ENCODE measurements around the gene SPDYE17.
"Not testable (repeated sequence)": the region's sequence is repeated elsewhere in the genome, so short reads cannot be mapped to it uniquely, and the experiment has no call there.

SPDYE17 gene

DNA sequence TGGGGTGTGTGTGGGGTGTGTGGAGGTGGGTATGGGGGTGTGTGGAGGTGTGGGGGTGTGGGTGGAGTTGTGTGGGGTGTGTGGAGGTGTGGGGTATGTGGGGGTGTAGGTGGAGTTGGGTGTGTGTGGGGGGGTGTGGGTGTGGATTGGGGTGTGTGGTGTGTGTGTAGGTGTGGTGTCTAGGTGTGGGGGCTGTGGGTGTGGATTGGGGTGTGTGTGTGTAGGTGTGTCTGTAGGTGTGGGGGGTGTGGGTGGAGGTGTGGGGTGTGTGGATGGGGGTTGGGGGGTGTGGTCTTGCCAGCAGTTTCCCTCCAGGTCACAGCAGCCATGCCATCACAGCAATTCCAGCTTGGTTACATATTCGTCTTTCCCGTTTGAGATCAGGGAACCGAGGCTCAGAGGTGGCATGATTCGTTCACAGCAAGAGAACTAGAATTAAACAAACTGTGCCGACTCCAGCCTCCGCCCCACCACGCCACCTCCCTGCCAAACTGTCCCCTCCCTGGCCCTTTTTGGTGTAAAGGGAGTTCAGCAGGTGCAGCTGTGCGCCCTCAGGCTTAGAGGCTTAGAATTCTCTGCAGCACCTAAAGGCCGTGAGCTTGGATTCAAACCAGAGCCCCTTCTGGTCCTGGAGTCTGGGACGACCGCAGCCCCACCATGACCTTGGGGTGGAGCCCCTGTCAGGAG is 33.3 kb downstream of the SPDYE17 start:
- in situ Hi-C loops (cut with HindIII; ENCODE audit: low sequenced_read_pairs), result not testable (repeated sequence)

DNA sequence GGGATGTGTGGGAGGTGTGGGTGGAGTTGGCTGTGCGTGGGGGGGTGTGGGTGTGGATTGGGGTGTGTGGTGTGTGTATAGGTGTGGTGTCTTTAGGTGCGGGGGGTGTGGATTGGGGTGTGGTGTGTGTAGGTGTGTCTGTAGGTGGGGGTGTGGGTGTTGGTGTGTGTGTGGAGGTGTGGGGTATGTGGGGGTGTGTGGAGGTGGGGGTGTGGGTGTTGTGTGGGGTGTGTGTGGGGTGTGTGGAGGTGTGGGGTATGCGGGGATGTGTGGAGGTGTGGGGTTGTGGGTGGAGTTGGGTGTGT is 33.9 kb downstream of the SPDYE17 start:
- in situ Hi-C loops (cut with HindIII; ENCODE audit: low sequenced_read_pairs), result no loop called here

DNA sequence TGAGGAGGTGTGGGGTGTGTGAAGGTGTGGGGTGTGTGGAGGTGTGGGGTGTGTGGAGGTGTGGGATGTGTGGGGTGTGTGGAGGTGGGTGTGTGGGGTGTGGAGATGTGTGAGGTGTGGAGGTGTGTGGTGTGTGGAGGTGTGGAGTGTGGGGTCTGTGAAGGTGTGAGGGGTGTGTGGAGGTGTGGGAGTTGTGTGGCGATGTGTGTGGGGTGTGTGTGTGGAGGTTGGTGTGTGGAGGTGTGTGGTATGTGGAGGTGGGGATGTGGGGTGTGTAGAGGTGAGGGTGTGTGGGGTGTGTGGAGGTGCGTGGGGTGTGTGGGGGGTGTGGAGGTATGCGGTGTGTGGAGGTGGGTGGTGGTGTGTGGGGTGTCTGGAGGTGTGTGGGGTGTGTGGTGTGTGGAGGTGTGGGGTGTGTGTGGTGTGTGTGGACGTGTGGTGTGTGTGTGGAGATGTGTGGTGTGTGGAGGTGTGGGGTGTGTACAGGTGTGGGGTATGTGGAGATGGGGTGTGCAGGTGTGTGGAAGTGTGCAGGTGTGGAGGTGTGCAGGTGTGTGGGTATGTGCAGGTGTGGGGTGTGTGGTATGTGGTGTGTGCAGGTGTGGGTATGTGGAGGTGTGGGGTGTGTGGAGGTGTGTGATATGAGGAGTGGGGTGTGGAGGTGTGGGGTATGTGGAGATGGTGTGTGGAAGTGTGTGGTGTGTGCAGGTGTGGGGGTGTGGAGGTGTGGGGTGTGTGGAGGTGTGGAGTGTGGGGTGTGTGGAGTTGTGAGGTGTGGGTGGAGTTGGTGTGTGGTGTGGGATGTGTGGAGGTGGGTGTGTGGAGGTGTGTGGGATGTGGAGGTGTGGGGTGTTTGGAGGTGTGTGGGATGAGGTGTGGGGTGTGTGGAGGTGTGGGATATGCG is 34.5 kb downstream of the SPDYE17 start:
- in situ Hi-C loops (cut with HindIII; ENCODE audit: low sequenced_read_pairs), result no loop called here

DNA sequence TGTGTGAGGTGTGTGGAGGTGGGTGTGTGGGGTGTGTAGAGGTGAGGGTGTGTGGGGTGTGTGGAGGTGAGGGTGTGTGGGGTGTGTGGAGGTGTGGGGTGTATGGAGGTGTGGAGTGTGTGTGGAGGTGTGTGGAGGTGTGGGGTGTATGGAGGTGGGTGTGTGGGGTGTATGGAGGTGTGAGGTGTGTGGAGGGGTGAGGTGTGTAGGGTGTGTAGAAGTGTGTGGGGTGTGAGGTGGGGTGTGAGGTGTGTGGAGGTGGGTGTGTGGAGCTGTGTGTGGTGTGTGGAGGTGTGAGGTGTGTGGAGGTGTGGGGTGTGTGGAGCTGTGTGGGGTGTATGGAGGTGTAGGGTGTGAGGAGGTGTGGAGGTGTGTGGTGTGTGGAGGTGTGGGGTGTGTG is 35.2 kb downstream of the SPDYE17 start:
- in situ Hi-C loops (cut with HindIII; ENCODE audit: low sequenced_read_pairs), result not testable (repeated sequence)

DNA sequence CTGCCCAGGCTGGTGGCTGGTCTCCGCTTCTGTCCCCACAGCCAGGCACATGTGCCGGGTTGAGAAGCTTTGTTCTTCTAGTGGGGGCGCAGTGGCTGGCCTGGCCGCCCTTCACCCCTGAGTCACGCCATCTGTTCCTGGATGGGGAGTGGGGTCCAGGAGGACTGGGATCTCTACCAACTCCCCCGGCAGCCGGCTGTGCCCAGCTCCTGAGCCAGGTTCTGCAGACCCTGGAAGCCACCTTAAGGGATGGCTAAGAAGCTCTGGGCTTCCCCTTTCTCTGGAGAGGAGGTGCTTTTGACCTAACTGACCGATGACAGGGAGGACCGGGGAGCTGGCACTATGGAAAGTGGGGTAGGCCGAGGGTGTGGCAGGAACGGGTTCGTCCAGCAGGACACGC is 37.9 kb downstream of the SPDYE17 start:
- in situ Hi-C loops (cut with HindIII; ENCODE audit: low sequenced_read_pairs), result not testable (repeated sequence)

DNA sequence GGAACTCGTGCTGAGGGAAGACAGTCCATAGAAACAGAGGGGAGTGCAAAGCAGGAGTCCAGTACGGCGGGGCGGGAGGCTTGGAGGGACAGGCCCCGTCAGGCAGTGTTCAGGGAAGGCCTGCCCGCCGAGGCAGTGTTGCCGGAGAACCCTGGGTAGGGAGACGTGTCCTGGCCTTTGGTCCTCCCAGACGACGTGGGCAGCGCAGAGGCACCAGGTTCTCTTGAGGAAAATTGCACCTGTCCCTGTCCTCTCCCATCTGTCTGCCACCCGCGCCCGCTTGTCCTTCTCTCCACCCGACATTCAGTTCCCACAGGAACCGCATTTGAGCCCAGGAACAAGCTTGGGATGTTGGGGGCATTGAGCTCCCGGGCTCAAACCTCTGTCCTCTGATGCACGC is 38.3 kb downstream of the SPDYE17 start:
- in situ Hi-C loops (cut with HindIII; ENCODE audit: low sequenced_read_pairs), result not testable (repeated sequence)

DNA sequence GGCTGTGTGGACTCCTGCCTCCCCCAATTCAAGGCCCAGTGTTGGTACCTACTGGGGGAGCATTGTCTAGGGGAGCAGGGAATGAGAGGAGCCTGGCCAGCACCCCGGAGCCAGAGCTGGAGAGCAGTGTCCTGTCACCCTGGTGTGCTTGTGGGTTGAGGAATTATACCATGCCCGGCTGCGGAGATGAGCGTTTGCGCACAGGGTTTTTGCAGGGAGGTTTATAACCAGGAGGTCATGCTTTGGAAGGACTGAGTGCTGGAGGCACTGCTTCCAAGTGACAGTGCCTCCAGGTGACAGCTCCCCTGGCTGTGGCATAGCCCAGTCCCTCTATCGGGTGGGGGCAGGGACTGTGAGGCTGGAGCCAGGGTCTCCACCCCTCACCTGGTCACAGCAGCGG is 39.3 kb downstream of the SPDYE17 start:
- in situ Hi-C loops (cut with HindIII; ENCODE audit: low sequenced_read_pairs), result not testable (repeated sequence)

DNA sequence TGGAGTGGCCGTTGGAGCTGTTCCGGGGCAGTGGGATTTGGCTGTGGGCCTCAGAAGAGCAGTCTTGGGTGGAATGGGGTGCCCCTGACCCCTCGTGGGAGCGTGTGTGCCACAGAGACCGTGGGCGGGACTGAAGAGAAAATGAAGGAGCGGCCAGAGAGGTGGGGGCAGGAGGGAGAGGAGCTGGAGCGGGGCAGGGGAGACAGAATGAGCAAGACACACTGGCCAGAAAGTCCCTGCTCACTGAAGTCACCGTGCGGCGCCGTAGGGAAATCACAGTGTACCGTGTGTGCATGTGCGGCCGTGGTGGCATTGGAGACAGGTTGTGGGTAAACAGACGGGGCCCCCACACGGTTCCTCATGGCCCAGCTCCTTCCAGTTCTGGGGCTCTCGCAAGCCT is 40.0 kb downstream of the SPDYE17 start:
- in situ Hi-C loops (cut with HindIII; ENCODE audit: low sequenced_read_pairs), result not testable (repeated sequence)

DNA sequence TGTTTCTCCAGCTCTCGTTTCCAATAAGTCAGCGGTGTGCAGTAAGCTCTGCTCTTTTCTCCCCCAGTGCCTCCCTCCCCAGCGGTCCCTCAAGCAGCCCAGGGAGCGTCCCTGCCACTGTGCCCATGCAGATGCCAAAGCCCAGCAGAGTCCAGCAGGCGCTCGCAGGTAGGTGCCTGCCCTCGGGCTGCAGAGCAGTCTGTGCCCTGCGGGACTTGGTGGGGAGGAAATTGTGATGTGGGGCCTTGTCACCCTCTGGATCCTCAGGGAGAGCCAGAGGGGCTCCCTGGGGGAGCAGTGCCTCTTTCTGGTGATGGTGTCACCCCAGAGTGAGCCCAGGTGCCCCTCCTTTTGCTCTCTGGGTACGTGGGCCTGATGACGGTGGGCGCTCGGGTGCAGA is 42.0 kb downstream of the SPDYE17 start:
- in situ Hi-C loops (cut with HindIII; ENCODE audit: low sequenced_read_pairs), result not testable (repeated sequence)

DNA sequence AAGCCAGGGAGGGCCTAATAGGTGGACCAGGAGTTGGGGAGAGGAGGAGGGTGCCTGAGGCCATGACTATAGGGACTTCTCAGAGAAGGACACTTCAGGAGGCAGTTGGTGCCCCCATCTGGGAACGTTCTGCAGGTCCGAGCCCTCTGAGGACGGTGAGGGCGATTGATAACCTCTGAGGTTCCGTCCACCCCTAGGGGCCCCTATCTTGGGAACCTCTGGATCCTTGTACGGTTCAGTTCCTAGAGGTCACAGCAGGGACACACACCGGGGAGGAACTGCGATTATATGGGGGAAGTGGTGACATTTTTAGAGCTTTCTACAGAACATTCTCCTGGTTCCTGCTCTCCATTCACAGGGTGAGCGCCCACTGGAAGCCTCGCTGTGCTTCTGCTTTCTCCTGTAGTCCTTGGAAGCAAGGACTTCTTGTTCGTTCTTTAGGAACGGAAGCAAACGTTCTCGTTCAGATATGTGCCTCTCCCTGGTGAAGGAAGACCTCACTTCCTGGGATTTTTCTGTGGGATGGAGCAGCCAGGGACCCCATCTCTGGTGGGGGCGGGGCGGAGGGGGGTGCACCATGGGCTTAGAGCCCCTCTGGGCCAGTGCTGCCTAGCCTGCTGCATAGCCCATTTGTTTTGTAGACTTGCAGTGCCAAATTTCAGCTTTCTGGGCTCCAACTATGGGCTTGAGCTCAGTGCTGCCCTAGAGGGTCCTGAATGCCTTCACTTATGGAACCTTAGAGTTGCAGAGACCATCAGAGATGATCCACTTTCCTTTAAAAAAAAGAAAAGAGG is 46.0 kb downstream of the SPDYE17 start:
- in situ Hi-C loops (cut with HindIII; ENCODE audit: low sequenced_read_pairs), result not testable (repeated sequence)

DNA sequence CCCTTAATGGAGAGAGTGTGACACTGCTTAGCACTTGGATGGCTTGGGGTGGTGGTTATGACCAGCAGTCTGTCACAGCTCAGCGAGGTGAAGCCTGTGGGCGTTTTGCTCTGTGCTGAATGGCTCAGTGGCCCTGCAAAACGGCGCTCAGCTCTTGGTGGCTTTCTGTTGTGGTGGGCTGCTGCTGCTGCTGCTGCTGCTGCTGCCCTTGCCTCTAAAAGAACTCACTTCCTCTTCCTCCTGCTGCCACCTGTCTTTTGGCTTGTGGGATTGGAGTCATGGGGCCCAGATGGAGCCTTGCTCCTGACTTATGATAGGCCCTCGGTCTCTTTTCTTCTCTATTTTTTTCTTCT is 47.4 kb downstream of the SPDYE17 start:
- in situ Hi-C loops (cut with HindIII; ENCODE audit: low sequenced_read_pairs), result not testable (repeated sequence)

DNA sequence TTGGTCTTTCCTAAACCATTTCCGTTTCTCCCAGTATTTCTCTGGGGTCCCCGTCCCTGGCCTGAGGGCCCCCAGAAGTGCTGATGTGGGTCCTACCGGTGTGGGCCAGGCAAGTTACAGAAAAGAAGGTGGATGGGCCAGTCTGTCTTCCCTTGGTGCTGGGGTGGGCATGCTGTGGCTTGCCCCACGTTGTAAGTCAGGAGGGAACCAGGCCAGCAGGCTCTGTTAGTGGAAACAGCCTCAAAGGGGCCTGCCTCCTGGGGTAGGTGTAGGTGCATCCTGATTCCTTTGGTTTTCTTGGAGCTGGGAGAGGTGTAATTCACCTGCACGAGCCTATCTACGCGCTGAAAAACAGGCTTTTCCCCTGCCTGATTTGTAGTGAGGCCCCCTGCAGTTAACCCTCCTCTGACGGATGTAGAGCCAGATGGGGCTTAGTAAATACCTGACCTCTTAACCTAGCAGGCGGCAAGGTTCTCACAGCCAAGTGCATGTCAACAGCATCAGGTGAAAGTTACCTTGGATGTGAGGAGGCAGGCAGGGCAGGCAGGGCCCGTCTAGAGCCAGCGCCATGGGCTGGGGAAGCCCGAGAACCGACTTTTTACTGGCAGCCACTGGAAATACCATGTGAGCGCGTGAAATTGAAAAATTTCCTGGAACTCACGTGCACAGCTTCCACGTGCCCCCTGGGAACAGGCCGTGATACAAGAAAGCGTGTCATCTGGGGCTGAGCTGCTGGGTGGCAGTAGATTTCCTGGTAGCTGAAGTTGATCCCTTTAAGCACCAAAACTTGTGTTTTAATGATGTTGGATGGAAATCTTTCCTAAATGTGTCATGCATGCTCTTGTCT is 48.0 kb downstream of the SPDYE17 start:
- in situ Hi-C loops (cut with HindIII; ENCODE audit: low sequenced_read_pairs), result not testable (repeated sequence)

DNA sequence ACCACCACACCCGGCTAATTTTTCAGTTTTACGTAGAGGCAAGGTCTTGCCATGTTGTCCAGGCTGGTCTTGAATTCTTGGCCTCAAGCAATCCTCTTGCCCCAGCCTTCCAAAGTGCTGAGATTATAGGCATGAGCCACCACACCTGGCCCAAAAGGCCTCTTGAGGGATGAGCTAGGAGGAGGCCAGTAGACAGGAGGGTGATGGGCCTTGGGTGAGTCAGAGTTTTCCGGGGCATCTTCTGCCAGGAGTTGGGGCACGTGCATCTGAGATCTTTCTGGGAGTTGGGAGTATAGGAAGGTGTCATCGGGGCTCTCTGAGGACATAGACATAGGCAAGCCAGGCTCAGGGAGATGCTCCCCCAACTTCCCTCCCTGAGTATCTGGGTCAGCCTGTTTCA is 48.8 kb downstream of the SPDYE17 start:
- in situ Hi-C loops (cut with HindIII; ENCODE audit: low sequenced_read_pairs), result not testable (repeated sequence)

DNA sequence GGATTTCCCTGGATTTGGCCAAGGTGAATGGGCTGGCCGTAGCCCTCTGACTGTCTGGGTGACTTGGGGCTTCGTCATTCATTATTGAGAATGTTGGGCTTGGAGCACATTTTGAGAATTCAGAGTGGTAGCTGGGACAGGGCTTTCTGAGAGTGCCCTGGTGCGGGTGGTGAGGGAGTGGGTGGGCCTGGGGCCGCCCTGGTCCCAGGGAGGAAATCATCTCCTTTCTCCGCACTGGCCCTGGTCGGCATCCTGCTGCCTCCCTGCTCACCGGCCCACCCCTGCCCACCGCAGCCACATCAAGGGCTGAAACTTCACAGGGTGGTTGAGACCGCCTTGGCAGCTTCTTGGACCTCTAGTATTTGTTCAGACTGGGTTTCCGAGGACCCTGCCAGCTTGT is 49.7 kb downstream of the SPDYE17 start:
- in situ Hi-C loops (cut with HindIII; ENCODE audit: low sequenced_read_pairs), result not testable (repeated sequence)

DNA sequence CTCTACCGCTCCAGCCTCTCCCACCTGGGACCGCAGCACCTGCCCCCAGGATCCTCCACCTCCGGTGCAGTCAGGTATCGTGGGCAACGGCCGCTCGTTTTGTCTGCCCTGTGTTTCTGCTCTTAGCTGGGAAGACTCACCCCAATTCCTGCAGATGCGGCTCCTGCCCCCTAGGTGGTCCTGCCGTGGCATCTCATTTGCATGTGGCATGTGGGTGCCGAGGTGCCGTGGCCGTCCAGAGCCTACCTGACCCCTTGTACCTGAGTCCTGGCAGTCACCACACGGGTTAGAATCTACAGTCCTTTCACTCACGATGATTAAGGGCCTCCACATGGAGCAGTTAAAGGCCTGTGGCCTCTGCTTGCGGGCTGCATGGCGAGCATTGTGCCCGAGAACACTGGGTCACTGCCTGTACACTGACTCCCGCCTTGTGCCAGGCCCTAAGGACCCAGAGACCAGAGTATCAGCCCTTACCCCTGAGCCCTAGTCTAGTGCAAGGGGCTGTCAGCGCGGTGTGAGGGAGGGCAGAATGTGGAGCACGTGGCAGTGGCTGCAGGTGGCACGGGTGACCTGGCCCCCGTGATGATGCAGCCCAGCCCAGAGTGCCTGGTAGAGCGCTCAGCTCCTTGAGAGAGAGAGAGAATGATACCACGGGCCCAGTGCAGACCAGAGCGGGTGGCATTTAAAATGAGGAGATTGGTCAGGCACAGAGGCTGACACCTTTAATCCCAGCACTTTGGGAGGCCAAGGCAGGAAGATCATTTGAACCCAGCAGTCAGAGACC is 50.8 kb downstream of the SPDYE17 start:
- in situ Hi-C loops (cut with HindIII; ENCODE audit: low sequenced_read_pairs), result not testable (repeated sequence)

DNA sequence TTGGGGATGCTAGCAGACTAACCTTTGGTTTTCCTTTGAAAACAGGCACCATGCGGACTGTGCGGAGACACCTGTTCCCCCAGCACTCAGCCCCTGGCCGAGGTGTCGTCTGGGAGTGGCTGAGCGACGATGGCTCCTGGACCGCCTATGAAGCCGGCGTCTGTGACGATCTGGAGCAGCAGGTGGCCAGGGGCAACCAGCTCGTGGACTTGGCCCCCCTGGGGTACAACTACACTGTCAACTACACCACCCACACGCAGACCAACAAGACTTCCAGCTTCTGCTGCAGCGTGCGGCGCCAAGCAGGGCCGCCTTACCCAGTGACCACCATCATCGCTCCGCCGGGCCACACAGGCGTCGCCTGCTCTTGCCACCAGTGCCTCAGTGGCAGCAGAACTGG is 51.6 kb downstream of the SPDYE17 start:
- in situ Hi-C loops (cut with HindIII; ENCODE audit: low sequenced_read_pairs), result not testable (repeated sequence)

DNA sequence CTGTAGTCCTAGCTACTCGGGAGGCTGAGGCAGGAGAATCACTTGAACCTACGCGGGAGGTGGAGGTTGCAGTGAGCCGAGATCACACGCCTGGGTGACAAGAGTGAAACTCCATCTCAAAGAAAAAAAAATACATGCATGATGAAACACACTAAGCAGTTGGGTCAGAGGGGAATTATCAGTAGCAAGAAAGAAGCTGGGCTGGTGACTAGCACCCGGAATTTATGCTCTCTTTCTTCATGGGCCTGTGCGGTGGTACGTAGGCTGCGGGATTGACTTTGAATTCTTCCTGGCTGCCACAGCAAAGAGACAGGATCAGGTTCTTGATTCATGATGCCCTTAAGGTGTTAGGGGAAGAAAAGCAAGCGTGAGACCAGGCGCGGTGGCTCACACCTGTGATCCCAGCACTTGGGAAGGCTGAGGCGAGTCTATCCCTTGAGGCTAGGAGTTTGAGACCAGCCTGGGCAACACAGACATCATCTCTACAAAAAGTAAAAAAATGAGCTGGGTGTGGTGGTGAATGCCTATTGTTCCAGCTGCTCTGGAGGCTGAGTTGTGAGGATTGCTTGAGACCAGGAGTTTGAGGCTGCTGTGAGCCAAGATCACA is 54.3 kb downstream of the SPDYE17 start:
- in situ Hi-C loops (cut with HindIII; ENCODE audit: low sequenced_read_pairs), result not testable (repeated sequence)

DNA sequence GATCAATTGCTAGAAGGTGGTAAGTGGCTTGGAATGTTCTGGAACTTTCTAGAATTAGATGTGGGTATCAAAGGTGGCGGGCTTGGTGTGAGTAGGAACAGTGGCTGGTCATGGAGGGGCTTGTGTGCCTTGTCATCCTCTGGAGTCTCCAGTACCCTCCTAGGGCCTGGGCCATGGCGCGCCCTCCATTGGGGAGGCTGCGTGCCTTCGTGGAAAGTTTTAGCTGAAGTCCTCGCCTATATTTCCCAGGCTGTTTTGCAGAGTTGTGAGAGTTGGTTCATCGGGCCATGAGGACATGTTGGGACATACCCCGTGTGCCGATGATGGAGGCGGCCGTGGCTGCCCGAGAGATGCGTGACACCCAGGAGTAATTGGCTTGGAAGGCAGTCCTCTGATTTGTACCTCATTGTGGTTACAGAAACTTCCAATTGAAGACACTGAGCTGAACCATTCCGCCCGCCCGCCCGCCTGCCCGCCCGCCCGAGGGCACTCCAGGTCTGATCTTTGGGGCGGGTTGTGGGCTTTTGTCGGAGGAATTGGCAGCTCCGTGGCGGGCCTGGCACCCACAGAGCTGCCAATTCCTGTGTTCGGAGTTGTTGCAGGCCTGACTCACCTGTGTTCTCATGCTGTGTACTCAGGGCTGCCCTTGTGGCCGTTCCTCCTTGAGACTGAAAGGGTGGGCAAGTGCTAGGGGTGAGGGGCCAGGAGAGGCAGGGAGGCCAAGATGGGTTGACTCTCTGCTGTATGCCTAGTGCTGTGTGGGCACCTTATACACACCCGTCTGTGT is 57.2 kb downstream of the SPDYE17 start:
- in situ Hi-C loops (cut with HindIII; ENCODE audit: low sequenced_read_pairs), result not testable (repeated sequence)

DNA sequence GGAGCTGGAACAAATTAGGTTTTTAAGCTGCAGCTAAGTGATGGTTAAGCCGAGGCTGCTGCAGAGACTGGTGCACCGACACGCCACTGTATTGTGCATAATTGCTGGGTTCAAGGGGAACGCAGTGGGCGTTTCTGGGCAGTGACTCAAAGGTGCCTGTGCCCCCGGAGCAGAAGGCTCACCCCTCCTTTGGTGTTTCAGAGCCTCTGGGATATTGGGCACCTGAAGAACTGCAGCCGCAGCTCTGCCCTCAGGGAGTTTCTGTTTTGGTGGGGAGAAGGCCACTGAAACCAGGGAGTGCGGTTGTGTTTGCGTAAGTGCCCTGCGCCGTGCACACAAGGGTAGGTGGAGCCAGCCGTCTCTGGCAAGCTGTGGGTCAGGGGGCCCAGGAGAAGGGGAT is 57.8 kb downstream of the SPDYE17 start:
- in situ Hi-C loops (cut with HindIII; ENCODE audit: low sequenced_read_pairs), result not testable (repeated sequence)

Measured in DLD1 (cell line).